Activated CD4-positive, alpha-beta T cell treated with anti-CD3 and anti-CD28 coated beads, Interleukin-2, amount 50 U/mL, for 16 hours (primary cell): Measurements from ENCODE around the gene RRP7A.
"Not testable (repeated sequence)": the region's sequence is repeated elsewhere in the genome, so short reads cannot be mapped to it uniquely, and the experiment has no call there.

Experiments used
- DNase-seq: peaks from one replicate; pipeline ENCODE4 v3.0.0-alpha.2; 2020

RRP7A gene

GRCh38 chr22:42493393-42493792 is 26.2 kb downstream of the RRP7A start:
- DNase-seq = no peak

- DNase-seq = no peak
Observed at GRCh38 chr22:42492323-42492690, 27.3 kb downstream of the RRP7A start.

GRCh38 chr22:42490243-42490832 is 29.3 kb downstream of the RRP7A start:
- DNase-seq = no peak

DNA sequence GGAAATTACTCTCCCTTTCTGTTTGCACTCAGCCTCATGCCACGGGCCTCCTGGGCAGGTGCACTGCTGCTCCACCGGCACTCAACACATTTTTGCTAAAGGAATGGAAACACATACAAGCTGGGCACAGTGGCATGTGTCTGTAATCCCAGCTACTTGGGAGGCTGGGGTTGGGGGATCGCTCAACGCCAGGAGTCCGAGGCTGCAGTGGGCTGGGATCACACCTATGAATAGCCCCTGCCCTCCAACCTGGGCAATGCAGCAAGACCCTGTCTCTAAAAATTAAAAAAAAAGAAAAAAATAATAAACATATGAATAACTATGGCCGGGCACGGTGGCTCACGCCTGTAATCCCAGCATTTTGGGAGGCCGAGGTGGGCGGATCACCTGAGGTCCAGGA is 30.6 kb downstream of the RRP7A start:
- no peak for DNase-seq

- DNase-seq = no peak
Observed at GRCh38 chr22:42484506-42484905, 35.1 kb downstream of the RRP7A start.

- not testable (repeated sequence) for DNase-seq
Observed at GRCh38 chr22:42483610-42484223, 35.9 kb downstream of the RRP7A start.

DNA sequence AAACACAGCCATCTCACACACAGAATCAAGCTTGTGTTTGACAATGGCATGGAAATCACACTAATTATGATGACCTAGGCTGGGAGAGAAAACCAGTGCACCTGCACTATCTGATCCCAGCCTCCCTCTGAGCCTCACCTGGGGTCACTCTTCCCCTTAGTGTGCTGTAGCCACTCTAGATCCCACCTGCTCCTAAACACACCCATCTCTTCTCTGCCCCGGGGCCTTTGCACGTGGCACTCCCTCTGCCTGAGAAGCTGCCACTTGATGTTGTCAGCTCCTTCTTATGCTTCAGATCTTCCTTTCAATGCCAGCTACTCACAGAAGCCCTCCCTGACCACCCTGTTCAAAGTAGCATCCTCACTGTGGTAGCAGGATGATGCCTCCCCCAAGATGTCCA is 44.5 kb downstream of the RRP7A start:
- no peak for DNase-seq

DNA sequence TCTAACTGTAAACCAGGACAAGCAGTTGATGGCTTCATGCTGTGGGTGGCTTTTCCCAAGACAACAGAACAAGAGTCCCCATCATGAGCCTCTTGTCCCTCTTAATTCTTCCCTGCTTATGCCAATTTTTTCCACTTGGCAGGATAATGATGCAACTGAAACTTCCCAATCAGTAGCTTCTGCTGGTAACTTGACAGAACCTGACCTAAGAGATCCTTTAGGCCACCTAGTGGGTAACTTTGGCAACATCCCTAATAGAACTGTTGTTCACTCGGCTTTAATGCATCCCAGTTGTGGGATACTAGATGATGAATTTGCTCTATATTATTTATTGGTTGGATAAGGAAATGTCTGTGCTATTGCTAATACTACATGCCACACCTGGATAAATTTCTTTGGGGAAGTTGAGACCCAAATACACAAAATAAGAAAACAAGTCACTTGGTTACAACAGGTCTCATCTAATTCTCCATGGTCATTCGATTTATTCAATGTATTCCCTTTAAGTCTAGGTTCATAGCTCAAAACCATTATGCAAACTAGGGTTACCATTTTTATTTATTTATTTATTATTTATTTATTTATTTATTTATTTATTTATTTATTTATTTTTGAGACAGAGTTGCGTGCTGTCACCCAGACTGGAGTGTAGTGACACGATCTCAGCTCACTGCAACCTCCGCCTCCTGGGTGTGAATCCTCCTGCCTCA is 46.0 kb downstream of the RRP7A start:
- peak; percentile 35 for DNase-seq

GRCh38 chr22:42472671-42473070 is 46.9 kb downstream of the RRP7A start:
- DNase-seq = no peak

DNA sequence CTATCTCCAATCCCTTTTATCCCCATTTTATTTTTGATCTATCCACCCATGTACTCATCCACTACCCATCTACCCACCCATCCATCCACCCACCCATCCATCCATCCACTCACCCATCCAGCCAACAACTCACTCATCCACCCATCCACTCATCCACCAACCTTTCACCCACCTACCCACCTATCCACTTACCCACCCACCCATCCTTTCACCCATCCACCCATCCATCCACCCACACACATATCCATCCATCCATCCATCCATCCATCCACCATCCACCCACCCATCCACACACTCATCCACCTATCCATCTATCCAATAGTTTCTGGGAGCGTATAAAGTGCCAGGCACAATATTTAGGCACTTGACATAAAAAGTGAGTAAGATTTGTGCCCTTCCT is 48.2 kb downstream of the RRP7A start:
- no peak for DNase-seq

DNA sequence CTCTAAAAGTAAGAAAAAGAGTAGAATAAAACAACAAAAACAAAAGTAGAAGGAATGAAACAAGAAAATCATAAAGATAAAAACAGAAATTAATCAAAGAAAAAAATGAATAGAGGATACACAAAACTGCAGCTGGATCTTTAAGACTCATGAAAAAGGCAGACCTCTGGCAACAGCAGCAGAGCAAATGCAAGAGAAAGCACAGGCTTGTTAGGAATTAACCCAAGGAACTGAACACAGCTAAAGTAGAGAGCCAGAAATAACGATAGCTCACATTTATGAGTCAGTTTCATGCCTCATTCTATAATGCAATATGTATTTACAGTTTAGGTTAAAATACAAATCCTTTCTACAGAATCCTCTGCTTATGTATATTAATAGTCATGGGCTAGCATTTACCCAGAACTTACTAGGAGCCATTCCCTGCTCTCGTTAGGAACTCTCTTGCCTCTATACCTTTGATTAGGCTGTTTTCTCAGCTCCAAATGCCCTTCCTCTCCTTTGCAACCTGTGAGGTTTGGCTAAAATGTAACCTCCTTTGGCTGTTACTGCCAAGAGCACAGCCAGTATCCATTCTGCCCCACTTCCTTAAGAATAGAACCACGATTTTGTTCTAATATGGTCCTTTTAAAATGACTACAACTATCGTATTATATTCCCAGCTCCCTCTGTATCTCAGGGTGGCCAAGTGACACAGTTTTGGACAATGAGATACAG is 49.1 kb downstream of the RRP7A start:
- no peak for DNase-seq

GRCh38 chr22:42468841-42469240 is 50.8 kb downstream of the RRP7A start:
- no peak for DNase-seq

DNA sequence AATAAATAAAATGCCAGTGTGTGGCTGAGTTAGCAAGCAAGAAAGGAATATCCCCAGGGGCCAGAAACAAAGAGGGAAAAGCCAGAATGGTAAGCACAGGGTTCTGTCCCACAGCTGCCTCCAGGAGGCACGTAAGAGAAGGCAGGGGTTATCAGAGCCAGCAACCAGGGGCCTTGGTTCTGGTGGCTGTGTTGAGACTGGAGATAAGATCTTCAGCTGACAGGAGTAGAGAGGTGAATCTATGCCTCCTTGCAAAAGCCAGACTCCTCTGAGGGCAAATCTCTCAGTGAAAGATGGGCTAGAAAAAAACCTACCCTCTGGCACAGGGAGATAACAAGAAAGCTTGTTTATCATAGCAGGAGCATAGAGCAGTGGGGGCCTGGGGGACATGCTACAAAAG is 57.6 kb downstream of the RRP7A start:
- no peak for DNase-seq

DNA sequence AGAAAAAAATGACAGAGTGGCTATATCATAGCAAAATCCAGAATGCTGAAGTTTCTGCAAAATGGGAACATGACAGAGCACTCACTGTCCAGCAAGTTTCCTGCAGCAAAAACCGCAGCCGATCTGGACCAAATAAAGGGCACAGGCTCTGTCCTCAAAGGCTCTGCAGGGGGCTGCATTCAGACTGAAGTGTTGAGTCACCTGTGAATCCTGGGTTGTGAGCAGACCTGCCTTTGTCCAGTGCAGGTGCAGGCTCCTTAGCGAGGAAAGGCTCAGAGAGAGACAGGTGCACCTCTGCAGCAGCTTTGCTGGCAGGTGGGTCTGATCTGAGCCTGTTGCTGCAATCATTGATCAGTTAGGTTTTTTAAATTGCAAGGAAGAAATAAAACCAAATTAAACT is 58.1 kb downstream of the RRP7A start:
- DNase-seq = no peak
